IMR-90 (cell line): Measurements from ENCODE around the gene RNF144B. TPM values are rescaled to one million over a fixed set of nuclear protein-coding genes. Genes with fewer than 3 reads are reported as not detected.

Source experiments
- ATAC-seq: fragments of 200-7000 bp; cut with Tn5 transposase; 2 replicates; pipeline ENCODE4 v1.9.1; 2020; ENCODE audit warnings: low read depth, mild to moderate bottlenecking, moderate library complexity
- BruUV-seq: library from RNA; stranded (reverse); fragments of 400-500 nt; replicated peaks from 2 replicates; lab custom pipeline; 2021; lab: Mats Ljungman, UMichigan
- CTCF ChIA-PET: fragments of 300-600 bp; formaldehyde crosslinking; extraction: SDS; loops from one replicate; lab custom pipeline; 2021; ENCODE audit warnings: antibody characterized with exemption; lab: Yijun Ruan, JAX
- POLR2A ChIA-PET: fragments of 300-600 bp; sonication (Branson Sonifier 250); formaldehyde crosslinking; loops from one replicate; lab custom pipeline; 2022; ENCODE audit warnings: antibody characterized with exemption; ENCODE audit not compliant: unreplicated experiment; lab: Charles Lee
- DNase-seq: peaks from one replicate; pipeline ENCODE4 v3.0.0; 2013
- H2AFZ ChIP-seq: replicated peaks from 2 replicates; pipeline ENCODE3; 2013; ENCODE audit warnings: low read length, mild to moderate bottlenecking; ENCODE audit not compliant: poor library complexity
- H2AK5ac ChIP-seq: 2 replicates; pipeline ENCODE4 v1.6.1; 2013; ENCODE audit warnings: low read depth, low read length, inconsistent platforms
- H2AK9ac ChIP-seq: replicated peaks from 2 replicates; pipeline ENCODE3; 2013; ENCODE audit warnings: mild to moderate bottlenecking, low read depth, low read length, moderate library complexity; ENCODE audit not compliant: poor library complexity
- H2BK120ac ChIP-seq: 2 replicates; pipeline ENCODE4 v1.6.1; 2013; ENCODE audit warnings: low read depth, low read length, inconsistent platforms
- H2BK15ac ChIP-seq: 3 replicates; pipeline ENCODE4 v1.6.1; 2013; ENCODE audit warnings: low read depth, low read length, inconsistent platforms
- H2BK20ac ChIP-seq: 2 replicates; pipeline ENCODE4 v1.6.1; 2013; ENCODE audit warnings: low read depth, mild to moderate bottlenecking, inconsistent platforms, low read length, moderate library complexity
- H2BK5ac ChIP-seq: 2 replicates; pipeline ENCODE4 v1.6.1; 2013; ENCODE audit warnings: mild to moderate bottlenecking, low read depth, low read length, inconsistent platforms; ENCODE audit not compliant: poor library complexity, severe bottlenecking
- H3K14ac ChIP-seq: replicated peaks from 2 replicates; pipeline ENCODE4 v1.6.1; 2013; ENCODE audit warnings: low read depth, low read length, inconsistent platforms
- H3K18ac ChIP-seq: 2 replicates; pipeline ENCODE4 v1.6.1; 2013; ENCODE audit warnings: low read depth, low read length, control low read depth
- H3K23ac ChIP-seq: 2 replicates; pipeline ENCODE4 v1.6.1; 2013; ENCODE audit warnings: low read depth, low read length, inconsistent platforms
- H3K27ac ChIP-seq: 2 replicates; pipeline ENCODE4 v1.5.1; 2013; ENCODE audit warnings: mild to moderate bottlenecking, control low read depth, low read length; ENCODE audit not compliant: insufficient read depth
- H3K27me3 ChIP-seq: 2 replicates; pipeline ENCODE4 v1.6.1; 2013; ENCODE audit warnings: low read length; ENCODE audit not compliant: control insufficient read depth, insufficient read depth
- H3K36me3 ChIP-seq: 2 replicates; pipeline ENCODE4 v1.6.1; 2013; ENCODE audit warnings: low read length, mixed read lengths; ENCODE audit not compliant: control insufficient read depth, insufficient read depth
- H3K4ac ChIP-seq: 2 replicates; pipeline ENCODE4 v1.6.1; 2013; ENCODE audit warnings: low read depth, low read length, inconsistent platforms
- H3K4me1 ChIP-seq: 2 replicates; pipeline ENCODE4 v1.6.1; 2013; ENCODE audit warnings: low read length, mixed read lengths; ENCODE audit not compliant: control insufficient read depth, insufficient read depth
- H3K4me2 ChIP-seq: 2 replicates; pipeline ENCODE4 v1.6.1; 2013; ENCODE audit warnings: low read depth, mild to moderate bottlenecking, control low read depth, low read length, moderate library complexity
- H3K4me3 ChIP-seq: 2 replicates; pipeline ENCODE4 v1.5.1; 2013; ENCODE audit warnings: low read depth, mild to moderate bottlenecking, control low read depth, low read length, moderate library complexity; ENCODE audit not compliant: insufficient read depth
- H3K56ac ChIP-seq: 2 replicates; pipeline ENCODE4 v1.6.1; 2013; ENCODE audit warnings: low read length, inconsistent platforms; ENCODE audit not compliant: insufficient read depth; ENCODE audit errors: extremely low read depth
- H3K79me1 ChIP-seq, 2 experiments: 2 replicates each; pipeline ENCODE4 v1.6.1; 2013; ENCODE audit warnings: low read length in 2 of 2, inconsistent platforms in 1 of 2, low read depth in 1 of 2
- H3K9ac ChIP-seq: 2 replicates; pipeline ENCODE4 v1.6.1; 2013; ENCODE audit warnings: low read depth, low read length, control low read depth
- H3K9me1 ChIP-seq: 2 replicates; pipeline ENCODE4 v1.6.1; 2013; ENCODE audit warnings: low read length, inconsistent platforms; ENCODE audit not compliant: insufficient read depth
- H3K9me3 ChIP-seq: 2 replicates; pipeline ENCODE4 v1.6.1; 2013; ENCODE audit warnings: low read length; ENCODE audit not compliant: control insufficient read depth, insufficient read depth
- H4K20me1 ChIP-seq: 2 replicates; pipeline ENCODE4 v1.6.1; 2013; ENCODE audit warnings: low read length, inconsistent platforms; ENCODE audit not compliant: insufficient read depth
- H4K5ac ChIP-seq: 2 replicates; pipeline ENCODE4 v1.6.1; 2013; ENCODE audit warnings: mild to moderate bottlenecking, low read depth, low read length, control low read depth
- H4K8ac ChIP-seq, 2 experiments: 2 replicates each; pipeline ENCODE4 v1.6.1; 2013; ENCODE audit warnings: low read depth in 2 of 2, low read length in 2 of 2, control low read depth in 1 of 2, inconsistent platforms in 1 of 2
- H4K91ac ChIP-seq: 2 replicates; pipeline ENCODE4 v1.6.1; 2013; ENCODE audit warnings: low read depth, low read length, inconsistent platforms; ENCODE audit not compliant: insufficient read depth
- BHLHE40 ChIP-seq: fragments of 150-350 bp; IDR thresholded peaks from 2 replicates; pipeline ENCODE4 v1.6.1; 2016; ENCODE audit warnings: mild to moderate bottlenecking, low read depth, low read length
- CEBPB ChIP-seq: IDR thresholded peaks from 2 replicates; pipeline ENCODE4 v1.6.1; 2012; ENCODE audit warnings: low read depth, low read length, improper control_type of control experiment
- FOS ChIP-seq: fragments of 150-350 bp; IDR thresholded peaks from 2 replicates; pipeline ENCODE4 v1.6.1; 2016; ENCODE audit warnings: low read depth, low read length
- MXI1 ChIP-seq: IDR thresholded peaks from 2 replicates; pipeline ENCODE4 v1.6.1; 2012; ENCODE audit warnings: low read depth, mild to moderate bottlenecking, low read length, moderate library complexity, borderline replicate concordance
- RAD21 ChIP-seq: IDR thresholded peaks from 2 replicates; pipeline ENCODE4 v1.6.1; 2012; ENCODE audit warnings: low read length, improper control_type of control experiment
- RCOR1 ChIP-seq: IDR thresholded peaks from 2 replicates; pipeline ENCODE4 v1.6.1; 2012; ENCODE audit warnings: mild to moderate bottlenecking, low read length, improper control_type of control experiment; ENCODE audit not compliant: insufficient replicate concordance
- SMC3 ChIP-seq: fragments of 150-350 bp; IDR thresholded peaks from 2 replicates; pipeline ENCODE4 v1.6.1; 2016; ENCODE audit warnings: low read depth, mild to moderate bottlenecking, antibody characterized with exemption, low read length, moderate library complexity
- WGBS, 2 experiments: methylation state at CpG; one replicate each; pipeline versions ENCODE4 v1.1.5 to v1.1.7; 2013; ENCODE audit warnings: missing lambda C conversion rate in 2 of 2; ENCODE audit not compliant: insufficient read length in 1 of 2; ENCODE audit errors: extremely low coverage in 2 of 2; 5-methylcytosine and 5-hydroxymethylcytosine counted together
- dilution Hi-C: fragments of 300-500 bp; cut with HindIII; formaldehyde crosslinking; loops from one replicate; pipeline ENCODE4 v1.14.3; 2018; ENCODE audit warnings: low sequenced_read_pairs; ENCODE audit not compliant: unreplicated experiment
- in situ Hi-C: fragments of 300-500 bp; cut with MboI; formaldehyde crosslinking; loops from 3 replicates; pipeline ENCODE4 v1.14.3; 2019; ENCODE audit warnings: low sequenced_read_pairs, inconsistent platforms, mixed read lengths
- intact Hi-C: fragments of 100-400 bp; cut with micrococcal nuclease; formaldehyde crosslinking; loops from 2 replicates; pipeline ENCODE4 v1.10.0; 2022
- polyA plus RNA-seq, 3 experiments: library from polyadenylated mRNA; depleted of rRNA; stranded (reverse); fragments of >200 nt; gene quantifications; 2 replicates each; pipeline ENCODE4 v1.2.3, GENCODE V29; 2012; ENCODE audit warnings: low replicate concordance in 1 of 3
- total RNA-seq: library from RNA; depleted of rRNA; stranded (reverse); fragments of >200 nt; gene quantifications from 2 replicates; pipeline ENCODE4 v1.2.3, GENCODE V29; 2012
- TF ChIP-seq, protein P1 (sequence below): fragments of 150-350 bp; IDR thresholded peaks from 2 replicates; pipeline ENCODE4 v1.6.1; 2016; ENCODE audit warnings: low read depth, mild to moderate bottlenecking, low read length, moderate library complexity, borderline replicate concordance
- TF ChIP-seq, protein P2 (sequence below): fragments of 150-350 bp; IDR thresholded peaks from 2 replicates; pipeline ENCODE4 v1.6.1; 2017; ENCODE audit warnings: mild to moderate bottlenecking, antibody characterized with exemption, low read length, low read depth
- TF ChIP-seq, protein P3 (sequence below): conservative IDR thresholded peaks from 2 replicates; pipeline ENCODE4 v1.5.1; 2012; ENCODE audit warnings: mild to moderate bottlenecking, low read depth, low read length, improper control_type of control experiment

Gene RNF144B
- total and polyA plus RNA-seq, 2 of the 4 experiments (the other 2 are of a cell fraction): 0.44 to 2.7 TPM

DNA sequence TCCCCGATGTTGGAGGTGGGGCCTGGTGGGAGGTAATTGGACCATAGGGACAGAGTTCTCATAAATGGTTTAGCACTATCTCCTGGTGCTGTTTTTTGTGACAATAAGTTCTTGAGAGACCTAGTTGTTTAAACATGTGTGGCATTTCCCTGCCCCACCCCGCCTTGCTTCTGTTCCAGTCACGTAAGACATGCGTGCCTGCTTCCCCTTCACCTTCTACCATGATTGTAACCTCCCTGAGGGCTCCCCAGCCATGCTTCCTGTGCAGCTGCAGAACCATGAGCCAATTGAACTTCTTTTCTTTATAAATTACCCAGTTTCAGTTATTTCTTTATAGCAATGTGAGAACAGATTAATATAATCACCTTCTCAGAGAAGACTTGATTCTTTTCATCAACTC lies 2.5 kb upstream of the RNF144B start:
- H2AK5ac ChIP-seq: no peak overlapping the region
- no peak overlapping the region for H4K8ac ChIP-seq
- no TSS peak for BruUV-seq
- CTCF ChIA-PET: no interaction called here
- H3K4me3 ChIP-seq: no peak overlapping the region
- no peaks in the 10 kb centered on the region for H3K9me1 ChIP-seq
- 92% methylated on average over 3 of the region's 4 CpGs; no CpG with 5 or more reads in 1 of the 2 experiments for WGBS, 2 experiments
- no peak for ATAC-seq
- no peaks in the 10 kb centered on the region for H3K79me1 ChIP-seq
- intact Hi-C loops: no loop called here
- no peak overlapping the region for H2AFZ ChIP-seq
- no peak overlapping the region for H2BK20ac ChIP-seq
- in situ Hi-C loops: no loop called here
- no peak overlapping the region for H3K4me2 ChIP-seq
- H4K91ac ChIP-seq: no peak overlapping the region
- no peak overlapping the region for H2BK5ac ChIP-seq
- no peak overlapping the region for H3K18ac ChIP-seq
- POLR2A ChIA-PET: no interaction called here
- peaks cover 6% of the 10 kb centered on the region for H3K4me1 ChIP-seq
- H2AK9ac ChIP-seq: no peak overlapping the region
- dilution Hi-C loops: no loop called here
- H3K56ac ChIP-seq: no peak overlapping the region
- no peak overlapping the region for H4K5ac ChIP-seq
- H4K20me1 ChIP-seq: no peaks in the 10 kb centered on the region
- H3K9me3 ChIP-seq: no peaks in the 10 kb centered on the region
- no peaks in the 10 kb centered on the region for H3K36me3 ChIP-seq
- H3K27ac ChIP-seq: no peak overlapping the region
- no peak overlapping the region for H3K23ac ChIP-seq
- H2BK15ac ChIP-seq: no peak overlapping the region
- no peak overlapping the region for H3K14ac ChIP-seq
- no peak overlapping the region for H3K9ac ChIP-seq
- DNase-seq: no peak
- no peak overlapping the region for H3K4ac ChIP-seq
- no peaks in the 10 kb centered on the region; the same call in 1 of the 2 replicates for H3K27me3 ChIP-seq
- H2BK120ac ChIP-seq: no peak overlapping the region
- TF ChIP-seq CEBPB (no peak), FOS (no peak), RCOR1 (no peak), RAD21 (no peak), MXI1 (no peak), BHLHE40 (no peak), SMC3 (no peak)
- TF ChIP-seq, protein P1, sequence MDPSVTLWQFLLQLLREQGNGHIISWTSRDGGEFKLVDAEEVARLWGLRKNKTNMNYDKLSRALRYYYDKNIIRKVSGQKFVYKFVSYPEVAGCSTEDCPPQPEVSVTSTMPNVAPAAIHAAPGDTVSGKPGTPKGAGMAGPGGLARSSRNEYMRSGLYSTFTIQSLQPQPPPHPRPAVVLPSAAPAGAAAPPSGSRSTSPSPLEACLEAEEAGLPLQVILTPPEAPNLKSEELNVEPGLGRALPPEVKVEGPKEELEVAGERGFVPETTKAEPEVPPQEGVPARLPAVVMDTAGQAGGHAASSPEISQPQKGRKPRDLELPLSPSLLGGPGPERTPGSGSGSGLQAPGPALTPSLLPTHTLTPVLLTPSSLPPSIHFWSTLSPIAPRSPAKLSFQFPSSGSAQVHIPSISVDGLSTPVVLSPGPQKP: no peak
- TF ChIP-seq, protein P2, sequence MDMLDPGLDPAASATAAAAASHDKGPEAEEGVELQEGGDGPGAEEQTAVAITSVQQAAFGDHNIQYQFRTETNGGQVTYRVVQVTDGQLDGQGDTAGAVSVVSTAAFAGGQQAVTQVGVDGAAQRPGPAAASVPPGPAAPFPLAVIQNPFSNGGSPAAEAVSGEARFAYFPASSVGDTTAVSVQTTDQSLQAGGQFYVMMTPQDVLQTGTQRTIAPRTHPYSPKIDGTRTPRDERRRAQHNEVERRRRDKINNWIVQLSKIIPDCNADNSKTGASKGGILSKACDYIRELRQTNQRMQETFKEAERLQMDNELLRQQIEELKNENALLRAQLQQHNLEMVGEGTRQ: no peak
- TF ChIP-seq, protein P3, sequence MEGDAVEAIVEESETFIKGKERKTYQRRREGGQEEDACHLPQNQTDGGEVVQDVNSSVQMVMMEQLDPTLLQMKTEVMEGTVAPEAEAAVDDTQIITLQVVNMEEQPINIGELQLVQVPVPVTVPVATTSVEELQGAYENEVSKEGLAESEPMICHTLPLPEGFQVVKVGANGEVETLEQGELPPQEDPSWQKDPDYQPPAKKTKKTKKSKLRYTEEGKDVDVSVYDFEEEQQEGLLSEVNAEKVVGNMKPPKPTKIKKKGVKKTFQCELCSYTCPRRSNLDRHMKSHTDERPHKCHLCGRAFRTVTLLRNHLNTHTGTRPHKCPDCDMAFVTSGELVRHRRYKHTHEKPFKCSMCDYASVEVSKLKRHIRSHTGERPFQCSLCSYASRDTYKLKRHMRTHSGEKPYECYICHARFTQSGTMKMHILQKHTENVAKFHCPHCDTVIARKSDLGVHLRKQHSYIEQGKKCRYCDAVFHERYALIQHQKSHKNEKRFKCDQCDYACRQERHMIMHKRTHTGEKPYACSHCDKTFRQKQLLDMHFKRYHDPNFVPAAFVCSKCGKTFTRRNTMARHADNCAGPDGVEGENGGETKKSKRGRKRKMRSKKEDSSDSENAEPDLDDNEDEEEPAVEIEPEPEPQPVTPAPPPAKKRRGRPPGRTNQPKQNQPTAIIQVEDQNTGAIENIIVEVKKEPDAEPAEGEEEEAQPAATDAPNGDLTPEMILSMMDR: no peak
